RWPE1 (cell line): ENCODE data around the gene DDN.

ENCODE experiments used
- CTCF ChIA-PET: fragments of 350-600 bp; sonication (Branson Sonifier 250); formaldehyde crosslinking; extraction: SDS; loops from one replicate; lab custom pipeline; 2021; lab: Yijun Ruan, JAX
- POLR2A ChIA-PET: fragments of 400-600 bp; formaldehyde crosslinking; extraction: SDS; loops from one replicate; lab custom pipeline; 2020; ENCODE audit warnings: antibody characterized with exemption; ENCODE audit not compliant: low non-redundant PET; lab: Yijun Ruan, JAX
- DNase-seq: peaks from one replicate; pipeline ENCODE4 v3.0.0; 2012; ENCODE audit warnings: low spot score
- H3K27ac ChIP-seq: fragments of 450-650 bp; 2 replicates; pipeline ENCODE4 v1.5.1; 2017
- TF ChIP-seq, protein P1 (sequence below): fragments of 450-650 bp; conservative IDR thresholded peaks from 2 replicates; pipeline ENCODE4 v1.5.1; 2017; ENCODE audit warnings: low read depth, mild to moderate bottlenecking

Gene DDN

DNA sequence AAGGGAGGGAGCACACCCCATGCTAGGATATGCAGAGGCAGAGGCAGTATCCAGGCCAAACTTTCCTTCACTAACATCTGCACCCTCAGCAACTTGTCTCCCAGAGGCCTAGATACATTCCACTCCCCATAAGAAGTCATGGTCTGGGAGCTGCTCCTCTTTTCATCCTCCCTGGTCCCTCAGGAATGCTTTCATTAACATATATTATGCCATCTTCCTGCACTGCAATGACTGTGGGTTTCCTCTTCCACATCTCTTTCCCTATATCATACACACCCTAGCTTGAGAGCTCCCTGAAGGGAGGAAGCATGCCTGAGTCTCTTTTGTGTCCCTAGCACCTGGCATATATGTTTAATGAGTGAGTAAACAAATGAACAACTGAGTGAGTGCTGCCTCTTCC, 8.6 kb downstream of the DDN start:
- ChIA-PET CTCF (interaction anchor here (3.7 kb wide), 1 partner anchor 12 kb away, joined by 13 read pairs; the partner anchor contains the start of gene WNT1), POLR2A (no interaction called here)
- no peak overlapping the region for H3K27ac ChIP-seq
- DNase-seq = no peak
- TF ChIP-seq, protein P1, sequence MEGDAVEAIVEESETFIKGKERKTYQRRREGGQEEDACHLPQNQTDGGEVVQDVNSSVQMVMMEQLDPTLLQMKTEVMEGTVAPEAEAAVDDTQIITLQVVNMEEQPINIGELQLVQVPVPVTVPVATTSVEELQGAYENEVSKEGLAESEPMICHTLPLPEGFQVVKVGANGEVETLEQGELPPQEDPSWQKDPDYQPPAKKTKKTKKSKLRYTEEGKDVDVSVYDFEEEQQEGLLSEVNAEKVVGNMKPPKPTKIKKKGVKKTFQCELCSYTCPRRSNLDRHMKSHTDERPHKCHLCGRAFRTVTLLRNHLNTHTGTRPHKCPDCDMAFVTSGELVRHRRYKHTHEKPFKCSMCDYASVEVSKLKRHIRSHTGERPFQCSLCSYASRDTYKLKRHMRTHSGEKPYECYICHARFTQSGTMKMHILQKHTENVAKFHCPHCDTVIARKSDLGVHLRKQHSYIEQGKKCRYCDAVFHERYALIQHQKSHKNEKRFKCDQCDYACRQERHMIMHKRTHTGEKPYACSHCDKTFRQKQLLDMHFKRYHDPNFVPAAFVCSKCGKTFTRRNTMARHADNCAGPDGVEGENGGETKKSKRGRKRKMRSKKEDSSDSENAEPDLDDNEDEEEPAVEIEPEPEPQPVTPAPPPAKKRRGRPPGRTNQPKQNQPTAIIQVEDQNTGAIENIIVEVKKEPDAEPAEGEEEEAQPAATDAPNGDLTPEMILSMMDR = no peak

DNA sequence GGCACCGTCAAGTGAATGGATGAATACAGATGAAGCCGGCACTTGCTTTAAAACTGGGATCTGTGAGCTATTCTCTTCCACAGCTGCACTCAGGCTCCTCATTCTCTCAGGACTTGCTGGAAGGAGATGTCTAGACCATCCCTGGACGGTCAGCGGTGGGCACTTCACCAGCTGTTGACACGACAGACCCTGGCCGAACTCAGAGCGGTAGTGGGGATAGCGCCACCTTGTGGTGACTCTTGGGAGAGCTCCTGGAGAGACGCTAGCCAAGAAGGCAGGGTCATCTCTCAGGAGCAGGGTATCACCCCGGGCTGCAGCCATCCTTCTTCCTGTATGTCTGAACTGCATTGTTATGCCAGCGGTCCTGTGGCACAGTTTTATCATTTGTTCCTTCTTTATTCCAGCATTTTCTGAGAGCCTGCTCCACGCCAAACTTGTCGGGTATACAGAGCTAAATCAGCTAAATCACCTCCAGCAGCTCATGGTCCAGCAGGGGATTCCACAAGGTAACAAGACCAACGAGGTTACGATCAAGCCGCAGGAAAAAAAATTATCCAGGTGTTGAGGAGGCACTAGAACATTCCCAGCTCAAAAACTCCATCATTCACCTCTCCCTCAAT, 11.0 kb downstream of the DDN start:
- ChIA-PET POLR2A (no interaction called here), CTCF (interaction anchor here (0.6 to 2.3 kb wide), 22 partner anchors 10 to 1070 kb away, joined by 3 to 30 read pairs (median 4); partner anchors contain the start of genes DDN, DDX23, RND1 and WNT1)
- DNase-seq = peak; percentile 65

DNA sequence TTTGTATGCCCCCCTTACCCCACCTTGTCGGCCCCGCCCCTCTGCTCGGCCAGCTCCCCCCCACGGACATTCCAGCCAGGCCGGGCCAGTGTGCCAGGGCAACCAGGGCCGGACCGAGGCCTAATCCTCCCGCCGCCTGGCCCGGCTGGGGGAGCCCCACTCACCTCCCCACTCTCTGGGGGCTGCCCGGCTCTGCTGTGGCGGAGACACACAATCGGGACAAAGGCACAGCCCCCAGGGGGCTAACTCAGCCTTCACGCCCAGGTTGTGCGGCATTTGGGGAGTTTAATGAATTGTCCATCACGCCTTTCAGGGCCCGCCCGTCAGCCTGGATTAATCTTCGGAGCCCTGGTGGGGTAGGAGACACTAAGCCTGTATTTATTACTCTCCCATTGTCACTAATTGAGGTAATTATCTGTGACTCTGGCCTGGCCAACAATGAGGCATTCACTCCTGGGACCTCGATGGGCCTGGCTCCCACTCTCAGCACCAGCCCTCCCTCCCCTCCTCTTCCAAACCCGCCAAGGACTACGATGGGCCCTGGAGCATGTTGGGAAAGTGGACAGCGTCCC, 12.4 kb downstream of the DDN start:
- POLR2A ChIA-PET = no interaction called here
- no peak for DNase-seq
- no peak overlapping the region for H3K27ac ChIP-seq
- CTCF ChIA-PET = interaction anchor here (0.7 to 2.0 kb wide), 3 partner anchors 9 to 119 kb away, joined by 6 to 7 read pairs (median 6); partner anchors contain the start of gene WNT1
- TF ChIP-seq, protein P1 = no peak

More for the DNA sequence above, 11.0 kb downstream of the DDN start:
- TF ChIP-seq, protein P1 = peak; percentile 85
- no peak overlapping the region for H3K27ac ChIP-seq

DNA sequence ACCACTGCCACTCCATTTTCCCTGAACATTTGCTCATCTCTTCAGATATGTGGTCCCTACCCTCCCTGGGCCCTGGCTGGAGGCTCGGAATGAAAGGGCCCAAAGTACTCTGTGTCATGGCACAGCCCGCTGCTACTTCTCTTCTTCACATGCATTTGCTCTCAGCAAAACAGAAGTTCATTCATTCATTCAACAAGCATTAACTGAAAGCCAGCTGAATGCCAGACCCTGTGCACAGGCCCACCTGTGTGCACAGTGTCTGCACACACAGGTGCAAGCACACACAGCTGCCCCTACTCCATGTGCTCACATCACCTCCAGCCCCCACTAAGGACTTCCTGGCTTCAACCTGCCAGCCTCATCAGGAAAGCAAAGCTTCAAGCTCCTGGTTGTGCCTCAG, 13.3 kb downstream of the DDN start:
- POLR2A ChIA-PET = no interaction called here
- CTCF ChIA-PET = interaction anchor here (0.6 to 2.0 kb wide), 2 partner anchors 8 to 52 kb away, joined by 3 to 7 read pairs; partner anchors contain the start of gene WNT1
- TF ChIP-seq, protein P1 = no peak
- no peak overlapping the region for H3K27ac ChIP-seq
- DNase-seq = no peak

DNA sequence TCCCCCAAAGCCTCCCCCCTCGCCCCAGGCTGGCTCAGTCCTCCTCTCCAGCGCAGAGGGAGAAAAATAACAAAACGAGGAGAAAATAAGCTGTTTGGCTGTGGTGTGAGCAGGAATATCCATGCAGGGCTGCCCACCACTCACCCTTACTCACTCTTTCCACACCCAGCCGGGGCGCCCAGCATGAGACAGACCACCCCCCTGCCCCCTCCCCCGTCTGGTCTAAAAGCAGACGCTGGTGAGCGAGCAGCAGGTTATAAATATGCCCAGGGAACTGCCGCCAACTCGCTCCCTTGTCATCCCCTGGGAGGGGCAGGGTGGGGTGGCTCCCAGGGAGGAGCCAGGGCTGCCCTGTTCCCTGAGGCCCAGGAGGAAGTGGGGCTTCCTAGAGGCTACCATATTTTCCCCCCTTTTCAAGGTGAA, 13.7 kb downstream of the DDN start:
- ChIA-PET CTCF (interaction anchor here (0.6 to 2.0 kb wide), 2 partner anchors 8 to 51 kb away, joined by 3 to 7 read pairs; partner anchors contain the start of gene WNT1), POLR2A (no interaction called here)
- DNase-seq = no peak
- H3K27ac ChIP-seq = no peak overlapping the region
- TF ChIP-seq, protein P1 = no peak

DNA sequence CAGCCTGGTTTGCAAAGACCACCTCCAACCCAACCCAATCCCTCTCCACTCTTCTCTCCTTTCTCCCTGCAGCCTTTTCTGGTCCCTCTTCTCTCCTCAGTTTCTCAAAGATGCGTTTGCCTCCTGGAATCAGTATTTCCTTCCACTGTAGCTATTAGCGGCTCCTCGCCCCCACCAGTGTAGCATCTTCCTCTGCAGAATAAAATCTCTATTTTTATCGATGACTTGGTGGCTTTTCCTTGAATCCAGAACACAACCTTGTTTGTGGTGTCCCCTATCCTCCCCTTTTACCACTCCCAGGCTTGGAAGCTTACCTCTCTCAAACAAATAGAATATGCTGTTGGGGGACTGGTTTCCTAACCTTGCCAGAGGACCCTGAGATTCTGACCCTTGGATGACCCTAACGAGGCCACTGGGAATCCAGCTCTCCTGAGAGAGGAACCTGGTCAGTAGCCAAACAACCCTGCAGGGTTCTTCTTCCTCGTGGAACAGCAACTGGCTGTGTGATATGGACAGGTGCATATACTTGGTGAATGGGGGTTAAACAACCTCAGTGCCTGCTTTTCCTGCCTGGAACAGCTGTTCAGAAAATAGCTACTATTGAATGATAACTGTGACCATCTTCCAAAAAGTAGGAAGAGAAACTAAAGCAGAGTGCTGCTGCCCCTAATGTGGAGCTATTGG, 16.6 kb downstream of the DDN start:
- CTCF ChIA-PET = interaction anchor here (0.5 to 2.1 kb wide), 2 partner anchors 10 to 128 kb away, joined by 3 to 5 read pairs; no protein-coding TSS in a partner anchor
- no peak overlapping the region for H3K27ac ChIP-seq
- POLR2A ChIA-PET = no interaction called here
- TF ChIP-seq, protein P1 = no peak
- no peak for DNase-seq
